WTC11 (cell line): ENCODE measurements around the gene CALU. TPM values are rescaled to one million over a fixed set of nuclear protein-coding genes. Genes with fewer than 3 reads are reported as not detected.

Experiments used
- ATAC-seq: fragments of 200-7000 bp; cut with Tn5 transposase; 2 replicates; pipeline ENCODE4 v1.10.0; 2021; ENCODE audit warnings: mild to moderate bottlenecking, moderate library complexity
- CTCF ChIA-PET: fragments of 300-600 bp; sonication (Branson Sonifier 250); formaldehyde crosslinking; loops from one replicate; lab custom pipeline; 2021; ENCODE audit warnings: antibody characterized with exemption; lab: Charles Lee
- POLR2A ChIA-PET: fragments of 350-600 bp; sonication (Branson Sonifier 250); formaldehyde crosslinking; loops from one replicate; lab custom pipeline; 2021; ENCODE audit warnings: antibody characterized with exemption; lab: Charles Lee
- DNase-seq: peaks from one replicate; pipeline ENCODE4 v3.0.0; 2021; ENCODE audit warnings: low spot score
- H3K27ac Mint-ChIP-seq: 2 replicates; pipeline ENCODE4 v1.8.0; 2021; ENCODE audit warnings: mixed read lengths
- H3K27me3 Mint-ChIP-seq: 2 replicates; pipeline ENCODE4 v1.8.0; 2021; ENCODE audit warnings: low read depth, mild to moderate bottlenecking, moderate library complexity, mixed read lengths
- H3K36me3 Mint-ChIP-seq: 2 replicates; pipeline ENCODE4 v1.8.0; 2021; ENCODE audit warnings: mixed read lengths
- H3K4me1 Mint-ChIP-seq: 2 replicates; pipeline ENCODE4 v1.8.0; 2022; ENCODE audit warnings: mixed read lengths
- H3K4me3 Mint-ChIP-seq: 2 replicates; pipeline ENCODE4 v1.8.0; 2021; ENCODE audit warnings: mild to moderate bottlenecking, moderate library complexity, mixed read lengths
- H3K9me3 Mint-ChIP-seq: 2 replicates; pipeline ENCODE4 v1.8.0; 2021; ENCODE audit warnings: mixed read lengths
- ARID4B ChIP-seq: sonication (generic); formaldehyde crosslinking; IDR thresholded peaks from 2 replicates; pipeline ENCODE4 v1.8.0; 2023; ENCODE audit warnings: missing genetic modification reagents, mild to moderate bottlenecking, borderline replicate concordance
- CDX4 ChIP-seq: fragments of 250-450 bp; sonication (Bioruptor Pico); IDR thresholded peaks from 2 replicates; pipeline ENCODE4 v1.9.0; 2021; ENCODE audit warnings: moderate library complexity, mild to moderate bottlenecking, inconsistent platforms, borderline replicate concordance
- ETV6 ChIP-seq: sonication (generic); formaldehyde crosslinking; IDR thresholded peaks from 2 replicates; pipeline ENCODE4 v1.8.1; 2022; ENCODE audit warnings: mild to moderate bottlenecking, missing genetic modification reagents
- GRHL2 ChIP-seq: fragments of 250-450 bp; sonication (Bioruptor Pico); IDR thresholded peaks from 2 replicates; pipeline ENCODE4 v1.8.0; 2022; ENCODE audit warnings: mild to moderate bottlenecking, moderate library complexity; ENCODE audit not compliant: insufficient replicate concordance, severe bottlenecking
- GTF2I ChIP-seq: fragments of 250-450 bp; sonication (Bioruptor Pico); conservative IDR thresholded peaks from 2 replicates; pipeline ENCODE4 v1.4.0; 2021; ENCODE audit warnings: mild to moderate bottlenecking
- IRF2 ChIP-seq: sonication (generic); formaldehyde crosslinking; IDR thresholded peaks from 2 replicates; pipeline ENCODE4 v1.8.0; 2022; ENCODE audit warnings: low read depth, missing genetic modification reagents, borderline replicate concordance
- JAZF1 ChIP-seq: fragments of 250-450 bp; sonication (Bioruptor Pico); IDR thresholded peaks from 2 replicates; pipeline ENCODE4 v1.9.0; 2021; ENCODE audit warnings: moderate library complexity, mild to moderate bottlenecking, inconsistent platforms
- MXD4 ChIP-seq: fragments of 250-450 bp; sonication (Bioruptor Pico); IDR thresholded peaks from 2 replicates; pipeline ENCODE4 v1.8.0; 2021; ENCODE audit warnings: mild to moderate bottlenecking, moderate library complexity, borderline replicate concordance
- MYBL2 ChIP-seq: sonication (generic); formaldehyde crosslinking; IDR thresholded peaks from 2 replicates; pipeline ENCODE4 v1.8.1; 2023; ENCODE audit warnings: mild to moderate bottlenecking, moderate library complexity, missing genetic modification reagents
- NFATC4 ChIP-seq: fragments of 250-450 bp; sonication (Bioruptor Pico); IDR thresholded peaks from 2 replicates; pipeline ENCODE4 v1.9.0; 2021; ENCODE audit warnings: mild to moderate bottlenecking
- RELA ChIP-seq: sonication (generic); formaldehyde crosslinking; IDR thresholded peaks from 2 replicates; pipeline ENCODE4 v1.8.1; 2022; ENCODE audit warnings: missing genetic modification reagents, mild to moderate bottlenecking, borderline replicate concordance
- SMAD3 ChIP-seq: sonication (generic); formaldehyde crosslinking; IDR thresholded peaks from 2 replicates; pipeline ENCODE4 v1.8.0; 2022; ENCODE audit warnings: missing genetic modification reagents, mild to moderate bottlenecking, borderline replicate concordance
- TP53 ChIP-seq: sonication (generic); formaldehyde crosslinking; IDR thresholded peaks from 2 replicates; pipeline ENCODE4 v1.8.1; 2023; ENCODE audit warnings: mild to moderate bottlenecking, missing genetic modification reagents
- USF1 ChIP-seq: sonication (generic); formaldehyde crosslinking; IDR thresholded peaks from 2 replicates; pipeline ENCODE4 v1.8.0; 2022; ENCODE audit warnings: mild to moderate bottlenecking, missing genetic modification reagents
- ZNF121 ChIP-seq: sonication (generic); formaldehyde crosslinking; IDR thresholded peaks from 2 replicates; pipeline ENCODE4 v1.8.0; 2023; ENCODE audit warnings: missing genetic modification reagents
- ZNF232 ChIP-seq: sonication (generic); formaldehyde crosslinking; IDR thresholded peaks from 2 replicates; pipeline ENCODE4 v1.8.0; 2022; ENCODE audit warnings: mild to moderate bottlenecking, missing genetic modification reagents
- ZNF671 ChIP-seq: fragments of 250-450 bp; sonication (Bioruptor Pico); IDR thresholded peaks from 2 replicates; pipeline ENCODE4 v1.8.0; 2021; ENCODE audit warnings: mild to moderate bottlenecking
- total RNA-seq: library from RNA; stranded (reverse); gene quantifications from 3 replicates; pipeline ENCODE4 v1.2.3, GENCODE V29; 2021
- TF ChIP-seq, protein P1 (sequence below): sonication (generic); formaldehyde crosslinking; IDR thresholded peaks from 2 replicates; pipeline ENCODE4 v1.8.1; 2022; ENCODE audit warnings: missing genetic modification reagents, borderline replicate concordance
- TF ChIP-seq, protein P2 (sequence below): sonication (generic); formaldehyde crosslinking; conservative IDR thresholded peaks from 2 replicates; pipeline ENCODE4 v1.8.1; 2023; ENCODE audit warnings: mild to moderate bottlenecking, low read depth, missing genetic modification reagents, moderate library complexity
- TF ChIP-seq, protein P3 (sequence below): fragments of 250-450 bp; sonication (Bioruptor Pico); IDR thresholded peaks from 2 replicates; pipeline ENCODE4 v1.9.0; 2021; ENCODE audit warnings: mild to moderate bottlenecking

CALU gene
- total RNA-seq, 1 experiment from 2014 or later = 150 TPM

GRCh38 chr7:128701062-128701785 lies 37.9 kb upstream of the CALU start (continued):
- no peak for TF ChIP-seq ARID4B (CRISPR knock-in tag)
- TF ChIP-seq GTF2I = no peak
- TF ChIP-seq, protein P1, sequence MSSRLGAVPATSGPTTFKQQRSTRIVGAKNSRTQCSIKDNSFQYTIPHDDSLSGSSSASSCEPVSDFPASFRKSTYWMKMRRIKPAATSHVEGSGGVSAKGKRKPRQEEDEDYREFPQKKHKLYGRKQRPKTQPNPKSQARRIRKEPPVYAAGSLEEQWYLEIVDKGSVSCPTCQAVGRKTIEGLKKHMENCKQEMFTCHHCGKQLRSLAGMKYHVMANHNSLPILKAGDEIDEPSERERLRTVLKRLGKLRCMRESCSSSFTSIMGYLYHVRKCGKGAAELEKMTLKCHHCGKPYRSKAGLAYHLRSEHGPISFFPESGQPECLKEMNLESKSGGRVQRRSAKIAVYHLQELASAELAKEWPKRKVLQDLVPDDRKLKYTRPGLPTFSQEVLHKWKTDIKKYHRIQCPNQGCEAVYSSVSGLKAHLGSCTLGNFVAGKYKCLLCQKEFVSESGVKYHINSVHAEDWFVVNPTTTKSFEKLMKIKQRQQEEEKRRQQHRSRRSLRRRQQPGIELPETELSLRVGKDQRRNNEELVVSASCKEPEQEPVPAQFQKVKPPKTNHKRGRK = no peak
- TF ChIP-seq CDX4 (CRISPR knock-in tag) = no peak
- no peak for TF ChIP-seq MYBL2 (CRISPR knock-in tag)
- TF ChIP-seq USF1 = no peak
- no peak for TF ChIP-seq SMAD3 (CRISPR knock-in tag)
- no peak for TF ChIP-seq ETV6
- no peak for TF ChIP-seq ZNF671 (CRISPR knock-in tag)
- no peak for TF ChIP-seq MXD4

GRCh38 chr7:128703609-128704241 lies 35.4 kb upstream of the CALU start:
- no peak for DNase-seq
- Mint-ChIP-seq H3K9me3 (peaks cover 6% of the 10 kb centered on the region), H3K4me3 (no peak overlapping the region), H3K27me3 (peaks cover 6% of the 10 kb centered on the region), H3K36me3 (peaks cover 5% of the 10 kb centered on the region; the same call in 1 of the 2 replicates), H3K4me1 (peaks cover 40% of the 10 kb centered on the region), H3K27ac (no peak overlapping the region)
- no peak for ATAC-seq
- POLR2A ChIA-PET = no interaction called here
- CTCF ChIA-PET = no interaction called here
- TF ChIP-seq, protein P2, sequence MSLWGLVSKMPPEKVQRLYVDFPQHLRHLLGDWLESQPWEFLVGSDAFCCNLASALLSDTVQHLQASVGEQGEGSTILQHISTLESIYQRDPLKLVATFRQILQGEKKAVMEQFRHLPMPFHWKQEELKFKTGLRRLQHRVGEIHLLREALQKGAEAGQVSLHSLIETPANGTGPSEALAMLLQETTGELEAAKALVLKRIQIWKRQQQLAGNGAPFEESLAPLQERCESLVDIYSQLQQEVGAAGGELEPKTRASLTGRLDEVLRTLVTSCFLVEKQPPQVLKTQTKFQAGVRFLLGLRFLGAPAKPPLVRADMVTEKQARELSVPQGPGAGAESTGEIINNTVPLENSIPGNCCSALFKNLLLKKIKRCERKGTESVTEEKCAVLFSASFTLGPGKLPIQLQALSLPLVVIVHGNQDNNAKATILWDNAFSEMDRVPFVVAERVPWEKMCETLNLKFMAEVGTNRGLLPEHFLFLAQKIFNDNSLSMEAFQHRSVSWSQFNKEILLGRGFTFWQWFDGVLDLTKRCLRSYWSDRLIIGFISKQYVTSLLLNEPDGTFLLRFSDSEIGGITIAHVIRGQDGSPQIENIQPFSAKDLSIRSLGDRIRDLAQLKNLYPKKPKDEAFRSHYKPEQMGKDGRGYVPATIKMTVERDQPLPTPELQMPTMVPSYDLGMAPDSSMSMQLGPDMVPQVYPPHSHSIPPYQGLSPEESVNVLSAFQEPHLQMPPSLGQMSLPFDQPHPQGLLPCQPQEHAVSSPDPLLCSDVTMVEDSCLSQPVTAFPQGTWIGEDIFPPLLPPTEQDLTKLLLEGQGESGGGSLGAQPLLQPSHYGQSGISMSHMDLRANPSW (CRISPR knock-in tag) = no peak
- TF ChIP-seq NFATC4 (CRISPR knock-in tag) (no peak), ZNF232 (no peak), RELA (CRISPR knock-in tag) (no peak), TP53 (CRISPR knock-in tag) (no peak), JAZF1 (CRISPR knock-in tag) (no peak), MXD4 (no peak), ZNF121 (CRISPR knock-in tag) (no peak), ZNF671 (CRISPR knock-in tag) (no peak), GRHL2 (CRISPR knock-in tag) (no peak), IRF2 (CRISPR knock-in tag) (no peak)
- TF ChIP-seq, protein P3, sequence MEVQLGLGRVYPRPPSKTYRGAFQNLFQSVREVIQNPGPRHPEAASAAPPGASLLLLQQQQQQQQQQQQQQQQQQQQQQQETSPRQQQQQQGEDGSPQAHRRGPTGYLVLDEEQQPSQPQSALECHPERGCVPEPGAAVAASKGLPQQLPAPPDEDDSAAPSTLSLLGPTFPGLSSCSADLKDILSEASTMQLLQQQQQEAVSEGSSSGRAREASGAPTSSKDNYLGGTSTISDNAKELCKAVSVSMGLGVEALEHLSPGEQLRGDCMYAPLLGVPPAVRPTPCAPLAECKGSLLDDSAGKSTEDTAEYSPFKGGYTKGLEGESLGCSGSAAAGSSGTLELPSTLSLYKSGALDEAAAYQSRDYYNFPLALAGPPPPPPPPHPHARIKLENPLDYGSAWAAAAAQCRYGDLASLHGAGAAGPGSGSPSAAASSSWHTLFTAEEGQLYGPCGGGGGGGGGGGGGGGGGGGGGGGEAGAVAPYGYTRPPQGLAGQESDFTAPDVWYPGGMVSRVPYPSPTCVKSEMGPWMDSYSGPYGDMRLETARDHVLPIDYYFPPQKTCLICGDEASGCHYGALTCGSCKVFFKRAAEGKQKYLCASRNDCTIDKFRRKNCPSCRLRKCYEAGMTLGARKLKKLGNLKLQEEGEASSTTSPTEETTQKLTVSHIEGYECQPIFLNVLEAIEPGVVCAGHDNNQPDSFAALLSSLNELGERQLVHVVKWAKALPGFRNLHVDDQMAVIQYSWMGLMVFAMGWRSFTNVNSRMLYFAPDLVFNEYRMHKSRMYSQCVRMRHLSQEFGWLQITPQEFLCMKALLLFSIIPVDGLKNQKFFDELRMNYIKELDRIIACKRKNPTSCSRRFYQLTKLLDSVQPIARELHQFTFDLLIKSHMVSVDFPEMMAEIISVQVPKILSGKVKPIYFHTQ (CRISPR knock-in tag) = no peak
- TF ChIP-seq, protein P1 = no peak
